ENCODE data around the gene CLEC4E. TPM values are rescaled to one million over a fixed set of nuclear protein-coding genes. Genes with fewer than 3 reads are reported as not detected.

CLEC4E gene
- total RNA-seq, 4 donors from 2014 or later, result 0.42 to 1.6 (median 0.81) TPM

DNA sequence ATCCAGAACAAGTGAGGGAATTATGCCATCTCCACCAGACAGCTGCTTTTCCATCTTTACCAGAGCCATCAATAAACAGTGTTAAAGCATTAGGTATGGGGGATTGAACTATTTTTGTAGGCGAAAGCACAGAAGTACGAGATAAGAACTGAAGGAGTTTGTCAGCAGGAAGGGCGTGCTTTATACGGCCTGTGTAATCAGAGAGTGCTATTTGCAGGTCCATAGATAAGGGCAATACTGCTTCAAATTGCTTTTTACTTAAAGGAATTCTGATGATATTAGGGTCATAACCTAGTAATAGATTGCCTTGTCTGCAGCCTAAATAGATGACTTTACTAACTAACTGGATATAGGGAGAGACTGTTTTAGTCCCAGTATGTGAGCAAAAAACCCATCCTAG lies 20.3 kb upstream of the CLEC4E start:
- intact Hi-C loops (cut with DNase I; ENCODE audit: low total_unique reads), result no loop called here
- DNase-seq (ENCODE audit: low spot score in 2 of 2), result no peak
- WGBS, 2 donors, result 75 to 88% methylated on average over 4 of the region's 4 CpGs
- no peak overlapping the region for H3K4me3 ChIP-seq (ENCODE audit: low read depth, poor library complexity, severe bottlenecking)
- TF ChIP-seq, protein P1, sequence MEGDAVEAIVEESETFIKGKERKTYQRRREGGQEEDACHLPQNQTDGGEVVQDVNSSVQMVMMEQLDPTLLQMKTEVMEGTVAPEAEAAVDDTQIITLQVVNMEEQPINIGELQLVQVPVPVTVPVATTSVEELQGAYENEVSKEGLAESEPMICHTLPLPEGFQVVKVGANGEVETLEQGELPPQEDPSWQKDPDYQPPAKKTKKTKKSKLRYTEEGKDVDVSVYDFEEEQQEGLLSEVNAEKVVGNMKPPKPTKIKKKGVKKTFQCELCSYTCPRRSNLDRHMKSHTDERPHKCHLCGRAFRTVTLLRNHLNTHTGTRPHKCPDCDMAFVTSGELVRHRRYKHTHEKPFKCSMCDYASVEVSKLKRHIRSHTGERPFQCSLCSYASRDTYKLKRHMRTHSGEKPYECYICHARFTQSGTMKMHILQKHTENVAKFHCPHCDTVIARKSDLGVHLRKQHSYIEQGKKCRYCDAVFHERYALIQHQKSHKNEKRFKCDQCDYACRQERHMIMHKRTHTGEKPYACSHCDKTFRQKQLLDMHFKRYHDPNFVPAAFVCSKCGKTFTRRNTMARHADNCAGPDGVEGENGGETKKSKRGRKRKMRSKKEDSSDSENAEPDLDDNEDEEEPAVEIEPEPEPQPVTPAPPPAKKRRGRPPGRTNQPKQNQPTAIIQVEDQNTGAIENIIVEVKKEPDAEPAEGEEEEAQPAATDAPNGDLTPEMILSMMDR (IDR thresholded peaks at IDR 0.05), result no peak
- no peak for TF ChIP-seq POLR2A (IDR thresholded peaks at IDR 0.05)

DNA sequence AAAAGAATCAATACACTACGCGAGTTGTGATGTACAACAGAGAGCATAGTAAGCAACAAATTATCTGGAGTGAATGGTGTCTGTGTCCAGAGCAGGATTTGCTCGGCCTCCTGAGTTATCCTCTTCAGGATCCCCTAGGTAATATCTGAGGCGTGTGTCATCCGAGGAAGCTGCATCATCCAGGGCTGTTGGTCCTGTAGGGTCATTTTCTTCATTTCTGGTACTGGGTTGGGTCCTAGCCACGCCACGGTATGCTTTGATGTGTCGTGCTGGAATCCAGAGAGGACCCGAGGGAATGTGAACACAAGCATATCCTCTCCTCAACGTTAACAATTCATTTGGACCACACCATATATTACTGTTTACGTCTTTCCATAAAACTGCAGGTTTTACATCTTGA lies 19.0 kb upstream of the CLEC4E start:
- intact Hi-C loops (cut with DNase I; ENCODE audit: low total_unique reads), result no loop called here
- 66 to 68% methylated on average over 11 of the region's 11 CpGs for WGBS, 2 donors

DNA sequence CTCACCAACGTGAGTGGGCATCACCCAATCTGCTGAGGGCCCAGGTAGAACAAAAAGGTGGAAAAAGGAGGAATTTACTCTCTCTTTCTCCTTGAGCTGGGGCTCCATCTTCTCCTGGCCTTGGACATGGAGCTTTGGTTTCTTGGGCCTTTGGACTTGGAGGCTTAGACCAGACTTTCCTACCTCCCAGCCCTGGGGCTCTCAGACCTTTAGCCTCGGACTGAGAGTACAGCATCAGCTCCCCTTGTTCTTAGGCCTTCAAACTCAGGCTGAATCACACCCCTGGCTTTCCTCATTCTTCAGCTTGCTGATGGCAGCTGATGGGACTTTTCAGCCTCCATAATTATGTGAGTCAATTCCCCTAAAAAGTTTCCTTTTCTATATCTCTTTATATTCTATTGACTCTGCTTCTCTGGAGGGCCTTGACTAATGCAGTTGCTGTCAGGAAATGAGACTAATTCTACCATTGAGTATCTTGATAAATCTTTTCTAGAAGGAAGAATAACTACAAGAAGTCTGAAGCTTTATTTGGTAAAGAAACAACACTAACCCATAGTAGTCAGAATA lies 15.9 kb upstream of the CLEC4E start:
- no peak overlapping the region for H3K4me3 ChIP-seq (ENCODE audit: low read depth, poor library complexity, severe bottlenecking)
- DNase-seq (ENCODE audit: low spot score in 2 of 2), result no peak
- TF ChIP-seq, protein P1 (IDR thresholded peaks at IDR 0.05), result no peak
- no peak for TF ChIP-seq POLR2A (IDR thresholded peaks at IDR 0.05)
- intact Hi-C loops (cut with DNase I; ENCODE audit: low total_unique reads), result no loop called here
- WGBS, 2 donors, result 62 to 71% methylated on average over 2 of the region's 2 CpGs

More for the DNA sequence above, 19.0 kb upstream of the CLEC4E start:
- no peak overlapping the region for H3K4me3 ChIP-seq (ENCODE audit: low read depth, poor library complexity, severe bottlenecking)
- no peak for DNase-seq (ENCODE audit: low spot score in 2 of 2)
- TF ChIP-seq, protein P1 (IDR thresholded peaks at IDR 0.05), result no peak
- no peak for TF ChIP-seq POLR2A (IDR thresholded peaks at IDR 0.05)

DNA sequence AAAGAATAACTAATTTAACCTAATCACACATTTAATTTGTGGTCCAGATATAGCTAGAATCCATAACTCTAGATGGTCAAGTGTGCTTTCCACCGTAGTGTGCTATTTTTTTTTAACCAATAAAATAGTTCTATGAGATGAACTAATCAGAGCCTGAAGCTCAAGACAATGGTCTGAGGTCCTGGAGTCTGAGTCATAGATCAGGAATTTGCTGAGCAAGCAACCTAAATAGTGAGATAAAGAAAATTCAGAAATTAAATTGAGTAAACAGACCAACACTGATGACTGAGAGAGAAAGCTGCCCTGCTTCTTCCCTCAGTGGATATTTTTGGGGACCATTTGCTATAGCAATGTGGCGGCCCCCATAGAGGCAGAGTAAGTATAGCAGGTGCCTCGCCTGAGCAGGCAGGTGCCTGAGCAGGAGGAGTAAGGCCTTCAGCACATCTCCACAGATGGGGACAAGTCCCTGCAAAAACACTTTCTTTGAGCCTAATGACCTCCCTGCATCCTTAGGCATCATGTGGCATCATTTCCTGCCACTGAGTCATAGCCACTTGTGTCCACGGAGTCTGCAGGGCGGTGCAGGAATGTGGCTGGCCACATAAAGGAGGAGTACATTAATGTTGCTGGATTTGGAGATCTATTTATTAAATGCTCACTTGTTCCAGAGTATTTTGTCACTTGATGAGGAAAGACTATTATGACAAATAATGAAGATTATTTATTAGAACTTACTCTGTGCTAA lies 13.9 kb upstream of the CLEC4E start:
- intact Hi-C loops (cut with DNase I; ENCODE audit: low total_unique reads), result no loop called here
- TF ChIP-seq, protein P1 (IDR thresholded peaks at IDR 0.05), result no peak
- no peak for TF ChIP-seq POLR2A (IDR thresholded peaks at IDR 0.05)
- 78 to 81% methylated on average over 5 of the region's 5 CpGs for WGBS, 2 donors
- H3K4me3 ChIP-seq (ENCODE audit: low read depth, poor library complexity, severe bottlenecking), result no peak overlapping the region
- no peak for DNase-seq (ENCODE audit: low spot score in 2 of 2)

DNA sequence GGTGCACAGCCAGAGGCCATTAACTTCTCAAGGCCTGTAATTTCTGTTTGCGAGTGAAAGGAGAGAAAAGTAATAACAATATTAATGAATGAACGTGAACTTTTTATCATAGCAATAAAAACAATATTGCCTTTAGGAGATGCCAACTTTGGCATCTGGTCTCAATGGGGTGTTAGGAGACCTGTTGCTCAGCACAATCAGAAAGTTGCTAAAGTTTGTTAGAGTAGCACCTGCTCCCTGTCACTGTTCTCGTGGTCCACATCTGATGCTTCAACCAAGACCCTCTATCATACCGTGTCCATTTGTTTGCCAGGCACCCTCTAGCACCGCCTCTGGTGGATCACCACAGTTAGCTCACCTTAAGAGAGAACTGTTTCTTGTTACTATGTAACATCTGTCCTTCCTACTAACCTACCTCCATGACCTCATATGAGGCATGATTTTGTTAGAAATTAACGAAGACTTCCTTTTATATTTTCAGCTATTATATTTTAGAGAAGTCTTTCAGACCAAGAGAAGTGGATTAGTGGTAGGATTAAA lies 12.5 kb upstream of the CLEC4E start:
- no peak overlapping the region for H3K4me3 ChIP-seq (ENCODE audit: low read depth, poor library complexity, severe bottlenecking)
- WGBS, 2 donors, result 36 to 44% methylated on average over 6 of the region's 6 CpGs
- no peak for DNase-seq (ENCODE audit: low spot score in 2 of 2)
- intact Hi-C loops (cut with DNase I; ENCODE audit: low total_unique reads), result no loop called here
- TF ChIP-seq, protein P1 (IDR thresholded peaks at IDR 0.05), result no peak
- no peak for TF ChIP-seq POLR2A (IDR thresholded peaks at IDR 0.05)
